A673 (cell line): ENCODE results near the gene CUX1. TPM values are rescaled to one million over a fixed set of nuclear protein-coding genes. Genes with fewer than 3 reads are reported as not detected.

ENCODE experiments used
- BruUV-seq: library from RNA; stranded (reverse); fragments of 400-500 nt; replicated peaks from 2 replicates; lab custom pipeline; 2021; lab: Mats Ljungman, UMichigan
- CTCF ChIA-PET: fragments of 300-600 bp; sonication (Branson Sonifier 250); formaldehyde crosslinking; loops from one replicate; lab custom pipeline; 2022; ENCODE audit warnings: antibody characterized with exemption; lab: Charles Lee
- POLR2A ChIA-PET: fragments of 300-600 bp; sonication (Branson Sonifier 250); formaldehyde crosslinking; loops from one replicate; lab custom pipeline; 2022; ENCODE audit warnings: antibody characterized with exemption; ENCODE audit not compliant: low non-redundant PET; lab: Charles Lee
- DNase-seq: peaks from one replicate; pipeline ENCODE4 v3.0.0-alpha.2; 2015; ENCODE audit warnings: low spot score
- H3K27ac ChIP-seq: fragments of 200-600 bp; sonication (generic); 2 replicates; pipeline ENCODE4 v1.5.1; 2016; ENCODE audit warnings: mixed run types, low read depth, mild to moderate bottlenecking, mixed read lengths, antibody characterized with exemption, low read length; ENCODE audit not compliant: poor library complexity, severe bottlenecking
- H3K27me3 ChIP-seq: fragments of 200-600 bp; sonication (generic); replicated peaks from 2 replicates; pipeline ENCODE4 v1.6.1; 2017; ENCODE audit warnings: mixed run types, low read depth, mild to moderate bottlenecking, mixed read lengths, antibody characterized with exemption, low read length; ENCODE audit not compliant: insufficient read depth, poor library complexity
- H3K36me3 ChIP-seq: fragments of 200-600 bp; sonication (generic); 2 replicates; pipeline ENCODE4 v1.6.1; 2016; ENCODE audit warnings: mixed run types, mild to moderate bottlenecking, mixed read lengths, antibody characterized with exemption, low read length; ENCODE audit not compliant: insufficient read depth, poor library complexity, severe bottlenecking
- H3K4me1 ChIP-seq: fragments of 200-600 bp; sonication (generic); 2 replicates; pipeline ENCODE4 v1.6.1; 2017; ENCODE audit warnings: mixed run types, mild to moderate bottlenecking, mixed read lengths, antibody characterized with exemption, low read length; ENCODE audit not compliant: insufficient read depth, poor library complexity, severe bottlenecking
- H3K4me3 ChIP-seq: fragments of 200-600 bp; sonication (generic); 2 replicates; pipeline ENCODE4 v1.5.1; 2016; ENCODE audit warnings: low read depth, mixed run types, mild to moderate bottlenecking, mixed read lengths, low read length; ENCODE audit not compliant: poor library complexity, severe bottlenecking
- H3K9me3 ChIP-seq: fragments of 200-600 bp; sonication (generic); 2 replicates; pipeline ENCODE4 v1.6.1; 2016; ENCODE audit warnings: mixed run types, low read depth, mild to moderate bottlenecking, mixed read lengths, antibody characterized with exemption, low read length; ENCODE audit not compliant: poor library complexity, severe bottlenecking
- CTCF ChIP-seq: fragments of 300-800, 200-600 bp; sonication (generic); conservative IDR thresholded peaks from 2 replicates; pipeline ENCODE4 v1.5.1; 2017; ENCODE audit warnings: low read depth, mild to moderate bottlenecking, antibody characterized with exemption, low read length, moderate library complexity, mixed read lengths
- EZH2 ChIP-seq: fragments of 200-600 bp; sonication (generic); IDR thresholded peaks from 2 replicates; pipeline ENCODE4 v1.6.1; 2017; ENCODE audit warnings: borderline replicate concordance, low read depth, mild to moderate bottlenecking, mixed read lengths, antibody characterized with exemption, low read length; ENCODE audit not compliant: poor library complexity, severe bottlenecking
- intact Hi-C: fragments of 100-400 bp; cut with micrococcal nuclease; formaldehyde crosslinking; loops from one replicate; pipeline ENCODE4 v1.10.0; 2022; ENCODE audit not compliant: unreplicated experiment
- total RNA-seq: library from RNA; stranded (reverse); gene quantifications from 2 replicates; pipeline ENCODE4 v1.2.3, GENCODE V29; 2021

Gene CUX1
- total RNA-seq, 1 experiment from 2014 or later, result 49.4 TPM

- BruUV-seq, result no TSS peak
- Histone ChIP-seq H3K36me3 (no peaks in the 10 kb centered on the region), H3K27ac (no peak overlapping the region), H3K4me1 (peaks cover 16% of the 10 kb centered on the region), H3K9me3 (no peaks in the 10 kb centered on the region), H3K27me3 (no peaks in the 10 kb centered on the region), H3K4me3 (no peak overlapping the region)
- ChIA-PET CTCF (no interaction called here), POLR2A (interaction anchor here (0.8 kb wide), 1 partner anchor 9 kb away, joined by 19 read pairs; no protein-coding TSS in a partner anchor)
- intact Hi-C loops, result no loop called here
- DNase-seq, result no peak
- TF ChIP-seq EZH2, result no peak
- no peak for TF ChIP-seq CTCF
Observed at GRCh38 chr7:102046373-102047117, 229.1 kb downstream of the CUX1 start.

DNA sequence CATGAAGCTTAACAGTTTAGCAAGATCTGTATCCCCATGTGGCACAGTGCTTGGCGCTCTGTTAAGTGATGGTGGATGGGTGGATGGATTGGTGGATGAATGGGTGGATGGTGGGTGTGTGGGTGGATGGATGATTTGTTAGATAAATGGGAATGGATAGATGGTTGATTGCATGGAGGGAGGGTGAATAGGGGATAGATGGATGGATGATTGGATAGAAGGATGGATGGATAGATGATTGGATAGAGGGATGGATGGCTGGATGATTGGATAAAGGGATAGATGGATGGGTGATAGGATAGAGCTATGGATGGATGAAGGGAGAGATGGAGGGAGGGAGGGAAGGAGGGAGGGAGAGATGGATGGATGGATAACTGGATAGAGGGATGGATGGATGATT, 229.7 kb downstream of the CUX1 start:
- peaks cover 16% of the 10 kb centered on the region for H3K4me1 ChIP-seq
- no peaks in the 10 kb centered on the region for H3K27me3 ChIP-seq
- TF ChIP-seq EZH2 (no peak), CTCF (no peak)
- no peaks in the 10 kb centered on the region for H3K9me3 ChIP-seq
- no peak overlapping the region for H3K4me3 ChIP-seq
- DNase-seq, result no peak
- ChIA-PET CTCF (no interaction called here), POLR2A (no interaction called here)
- no TSS peak for BruUV-seq
- intact Hi-C loops, result no loop called here
- no peaks in the 10 kb centered on the region for H3K36me3 ChIP-seq
- no peak overlapping the region for H3K27ac ChIP-seq

DNA sequence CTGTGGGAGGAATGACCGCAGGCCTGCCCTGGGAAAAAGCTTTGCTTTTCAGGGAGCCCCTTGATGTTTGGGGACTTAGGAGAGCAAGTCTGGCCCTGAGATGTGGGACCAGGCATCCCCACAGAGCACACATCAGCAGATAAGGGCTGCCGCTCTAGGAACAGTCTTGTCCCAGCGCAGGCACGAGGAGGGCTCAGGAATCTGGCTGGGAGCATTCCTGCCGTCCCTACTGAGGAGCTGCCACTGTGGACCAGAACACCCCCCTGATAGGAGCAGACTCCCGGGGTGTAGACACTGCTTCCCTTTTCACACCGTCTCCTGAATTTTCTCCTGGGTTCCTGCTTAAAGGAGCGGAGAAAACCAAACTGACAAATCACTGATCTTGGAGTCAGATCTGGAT, 232.3 kb downstream of the CUX1 start:
- H3K4me3 ChIP-seq, result no peak overlapping the region
- H3K27me3 ChIP-seq, result no peaks in the 10 kb centered on the region
- H3K36me3 ChIP-seq, result peaks cover 3% of the 10 kb centered on the region
- TF ChIP-seq CTCF (no peak), EZH2 (no peak)
- H3K4me1 ChIP-seq, result peaks cover 12% of the 10 kb centered on the region
- H3K27ac ChIP-seq, result no peak overlapping the region
- ChIA-PET POLR2A (no interaction called here), CTCF (no interaction called here)
- DNase-seq, result no peak
- H3K9me3 ChIP-seq, result peaks cover 4% of the 10 kb centered on the region
- BruUV-seq, result no TSS peak
- intact Hi-C loops, result no loop called here
